Naive thymus-derived CD4-positive, alpha-beta T cell (primary cell): ENCODE results near the gene ZNF688. TPM values are rescaled to one million over a fixed set of nuclear protein-coding genes. Genes with fewer than 3 reads are reported as not detected.

Experiments
- ATAC-seq: fragments of 150-1000 bp; cut with Tn5 transposase; 2 replicates; pipeline ENCODE4 v1.10.0; 2021; ENCODE audit warnings: mild to moderate bottlenecking, moderate library complexity
- CTCF ChIA-PET: fragments of 350-600 bp; sonication (Branson Sonifier 250); formaldehyde crosslinking; loops from one replicate; lab custom pipeline; 2021; ENCODE audit warnings: antibody characterized with exemption; lab: Charles Lee
- POLR2A ChIA-PET: fragments of 350-600 bp; sonication (Branson Sonifier 250); formaldehyde crosslinking; loops from one replicate; lab custom pipeline; 2021; ENCODE audit warnings: antibody characterized with exemption, inconsistent platforms; lab: Charles Lee
- DNase-seq, 9 donors: peaks; one replicate each; pipeline versions ENCODE4 v3.0.0 to v3.0.0-alpha.2; 2020 to 2022; ENCODE audit warnings: mixed read lengths in 1 of 9
- H3K27ac ChIP-seq: one replicate; pipeline ENCODE4 v1.7.0; 2013; ENCODE audit warnings: mild to moderate bottlenecking, low read depth, low read length, moderate library complexity
- H3K27me3 ChIP-seq, 2 donors: one replicate each; pipeline ENCODE4 v1.7.0; 2013; ENCODE audit warnings: low read length in 2 of 2, mild to moderate bottlenecking in 2 of 2, moderate library complexity in 2 of 2; ENCODE audit not compliant: control insufficient read depth in 2 of 2, insufficient read depth in 2 of 2
- H3K36me3 ChIP-seq, 3 experiments: 1 replicate in 2 of 3; 2 replicates in 1 of 3; pipeline ENCODE4 v1.7.0; 2013; ENCODE audit warnings: low read length in 3 of 3, mild to moderate bottlenecking in 3 of 3, moderate library complexity in 1 of 3; ENCODE audit not compliant: insufficient read depth in 3 of 3, control insufficient read depth in 2 of 3
- H3K4me1 ChIP-seq, 2 donors: one replicate each; pipeline ENCODE4 v1.7.0; 2013; ENCODE audit warnings: low read length in 2 of 2, mild to moderate bottlenecking in 2 of 2, moderate library complexity in 1 of 2; ENCODE audit not compliant: control insufficient read depth in 2 of 2, insufficient read depth in 2 of 2
- H3K4me3 ChIP-seq: 2 replicates; pipeline ENCODE4 v1.7.0; 2013; ENCODE audit warnings: mild to moderate bottlenecking, low read length
- H3K9me3 ChIP-seq, 3 experiments: 1 replicate in 2 of 3; 2 replicates in 1 of 3; pipeline ENCODE4 v1.7.0; 2013; ENCODE audit warnings: low read length in 3 of 3; ENCODE audit not compliant: control insufficient read depth in 2 of 3
- H3K27ac Mint-ChIP-seq, 9 donors: one replicate each; pipeline ENCODE4 v1.8.0; 2020 to 2022; ENCODE audit warnings: mixed read lengths in 9 of 9, mild to moderate bottlenecking in 8 of 9, moderate library complexity in 5 of 9, inconsistent platforms in 2 of 9
- H3K27me3 Mint-ChIP-seq, 5 donors: one replicate each; pipeline ENCODE4 v1.8.0; 2021 to 2022; ENCODE audit warnings: mixed read lengths in 5 of 5, mild to moderate bottlenecking in 1 of 5
- H3K36me3 Mint-ChIP-seq, 5 donors: one replicate each; pipeline ENCODE4 v1.8.0; 2020 to 2022; ENCODE audit warnings: mixed read lengths in 5 of 5, mild to moderate bottlenecking in 3 of 5, inconsistent platforms in 1 of 5
- H3K4me1 Mint-ChIP-seq, 7 donors: one replicate each; pipeline ENCODE4 v1.8.0; 2020 to 2022; ENCODE audit warnings: mixed read lengths in 7 of 7, mild to moderate bottlenecking in 3 of 7, inconsistent platforms in 1 of 7
- H3K4me3 Mint-ChIP-seq, 10 donors: one replicate each; pipeline ENCODE4 v1.8.0; 2020 to 2022; ENCODE audit warnings: mild to moderate bottlenecking in 10 of 10, mixed read lengths in 10 of 10, moderate library complexity in 6 of 10, inconsistent platforms in 2 of 10
- H3K9me3 Mint-ChIP-seq, 11 donors: one replicate each; pipeline ENCODE4 v1.8.0; 2020 to 2022; ENCODE audit warnings: mixed read lengths in 11 of 11, mild to moderate bottlenecking in 4 of 11, inconsistent platforms in 1 of 11, moderate library complexity in 1 of 11
- intact Hi-C, 2 donors: fragments of 100-400 bp; cut with micrococcal nuclease; formaldehyde crosslinking; loops; one replicate each; pipeline ENCODE4 v1.15.1; 2023
- polyA plus RNA-seq, 2 donors: library from polyadenylated mRNA; unstranded; fragments of 300-500 nt; fragmentation: Illumina TruSeq; gene quantifications; one replicate each; pipeline ENCODE4 v1.2.3, GENCODE V29; 2021
- total RNA-seq, 6 experiments: library from RNA in 5 of 6; stranded (reverse) in 5 of 6; gene quantifications; 1 replicate in 5 of 6; 2 replicates in 1 of 6; pipeline ENCODE4 v1.2.3 and lab custom pipeline; 2021 to 2026

ZNF688 gene
- total and polyA plus RNA-seq, 7 experiments from 2014 or later = 8.8 to 33.2 (median 21.5) TPM

- peak within 1 kb of the TSS; percentile 83 to 92 (median 90) for H3K4me3 Mint-ChIP-seq
- no peaks in the 10 kb centered on the region for H3K27me3 Mint-ChIP-seq
- ChIA-PET POLR2A (interaction anchor here (0.6 to 9.3 kb wide), 29 partner anchors 9 to 493 kb away, joined by 3 to 159 read pairs (median 5); partner anchors contain the start of genes ALDOA, CORO1A, DCTPP1 and FBRS), CTCF (interaction anchor here (0.6 to 6.2 kb wide), 12 partner anchors 8 to 343 kb away, joined by 3 to 37 read pairs (median 4); partner anchors contain the start of genes DCTPP1, ZNF688, ZNF747 and ZNF785)
- peaks cover 0 to 2% (median 0%) of the 10 kb centered on the region in 11 donors for H3K9me3 Mint-ChIP-seq
- no peaks in the 10 kb centered on the region for H3K27me3 ChIP-seq
- peaks cover 12 to 15% of the 10 kb centered on the region in 2 donors for H3K4me1 ChIP-seq
- peak within 1 kb of the TSS; percentile 92 for H3K4me3 ChIP-seq
- H3K9me3 ChIP-seq = no peaks in the 10 kb centered on the region
- H3K36me3 Mint-ChIP-seq = peaks cover 0 to 16% (median 5%) of the 10 kb centered on the region in 5 donors
- ATAC-seq (peak; percentile 95), DNase-seq (peak; percentile 79 to 95 (median 91))
- H3K27ac Mint-ChIP-seq = peak within 1 kb of the TSS; percentile 87 to 94 (median 92)
- peaks cover 0 to 35% (median 8%) of the 10 kb centered on the region in 3 experiments for H3K36me3 ChIP-seq
- peaks cover 33 to 58% (median 43%) of the 10 kb centered on the region in 7 donors for H3K4me1 Mint-ChIP-seq
- peak within 1 kb of the TSS; percentile 99 for H3K27ac ChIP-seq
- intact Hi-C loops = loop anchor here (1.0 to 5.0 kb wide), 16 partner anchors 13 to 562 kb away; partner anchors contain the start of genes DCTPP1 (in 2 of the 2), ZNF785 (in 2 of the 2), FBRS (in 1 of the 2) and FBXL19 (in 1 of the 2)
Observed at GRCh38 chr16:30557957-30558788, 13.3 kb downstream of the ZNF688 start, which contains the start of gene ZNF764. Gene ZNF764 (minus strand): TSS chr16:30558374. CDS start chr16:30558182, 192 bp downstream.

GRCh38 chr16:30557707-30557956 is 13.9 kb downstream of the ZNF688 start:
- peak overlapping the region; percentile 92 for H3K4me3 ChIP-seq
- DNase-seq = peak in 1 of 9 donors; percentile 42
- H3K27ac Mint-ChIP-seq = peak overlapping the region; percentile 87 to 94 (median 92)
- peaks cover 36 to 64% (median 49%) of the 10 kb centered on the region in 7 donors for H3K4me1 Mint-ChIP-seq
- peaks cover 0 to 2% (median 0%) of the 10 kb centered on the region in 11 donors for H3K9me3 Mint-ChIP-seq
- H3K4me3 Mint-ChIP-seq = peak overlapping the region; percentile 83 to 92 (median 90)
- H3K27me3 ChIP-seq = no peaks in the 10 kb centered on the region
- H3K36me3 Mint-ChIP-seq = peaks cover 0 to 16% (median 5%) of the 10 kb centered on the region in 5 donors
- intact Hi-C loops = loop anchor here in 1 of 2 donors (5.0 kb wide), 2 partner anchors 180 to 365 kb away; partner anchors contain the start of gene FBXL19
- no peaks in the 10 kb centered on the region for H3K9me3 ChIP-seq
- POLR2A ChIA-PET = interaction anchor here (0.7 to 9.3 kb wide), 24 partner anchors 9 to 492 kb away, joined by 3 to 159 read pairs (median 5); partner anchors contain the start of genes ALDOA, CORO1A, DCTPP1 and FBRS
- peaks cover 0 to 36% (median 8%) of the 10 kb centered on the region in 3 experiments for H3K36me3 ChIP-seq
- no peak for ATAC-seq
- peak overlapping the region; percentile 99 for H3K27ac ChIP-seq
- CTCF ChIA-PET = interaction anchor here (0.6 to 6.2 kb wide), 8 partner anchors 9 to 135 kb away, joined by 3 to 37 read pairs (median 6); partner anchors contain the start of genes DCTPP1, ZNF688 and ZNF747
- peaks cover 18 to 20% of the 10 kb centered on the region in 2 donors for H3K4me1 ChIP-seq
- H3K27me3 Mint-ChIP-seq = no peaks in the 10 kb centered on the region

DNA sequence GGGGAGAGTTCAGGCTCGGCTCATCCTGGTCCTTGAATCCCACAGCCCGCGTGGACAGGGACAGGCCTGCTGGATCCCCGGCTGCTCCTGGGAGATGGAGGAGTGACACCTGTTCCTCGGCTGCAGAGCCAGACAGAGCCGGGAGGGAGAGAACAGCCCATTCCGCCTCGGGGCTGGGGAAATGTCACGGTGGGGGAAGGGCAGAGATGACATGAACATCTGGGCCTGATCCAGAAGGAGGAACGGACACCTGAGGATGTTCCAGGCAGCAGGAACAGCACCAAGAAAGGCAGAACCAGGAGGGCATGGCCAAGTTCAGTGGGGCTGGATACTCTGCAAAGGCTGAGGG is 15.4 kb downstream of the ZNF688 start:
- Histone ChIP-seq H3K4me1 (peaks cover 26 to 34% of the 10 kb centered on the region in 2 donors), H3K27me3 (no peaks in the 10 kb centered on the region), H3K27ac (no peak overlapping the region), H3K36me3 (peaks cover 0 to 36% (median 8%) of the 10 kb centered on the region in 3 experiments), H3K4me3 (no peak overlapping the region), H3K9me3 (no peaks in the 10 kb centered on the region)
- Mint-ChIP-seq H3K4me1 (peaks cover 45 to 72% (median 57%) of the 10 kb centered on the region in 7 donors), H3K9me3 (peaks cover 0 to 2% (median 0%) of the 10 kb centered on the region in 11 donors), H3K27me3 (no peaks in the 10 kb centered on the region), H3K36me3 (peaks cover 0 to 20% (median 5%) of the 10 kb centered on the region in 5 donors), H3K4me3 (peak overlapping the region; percentile 43 to 92 (median 89)), H3K27ac (peak overlapping the region; percentile 65 to 94 (median 91))
- CTCF ChIA-PET = interaction anchor here (1.0 to 6.2 kb wide), 2 partner anchors 21 to 138 kb away, joined by 3 to 37 read pairs; partner anchors contain the start of gene ZNF747
- DNase-seq (no peak), ATAC-seq (no peak)
- POLR2A ChIA-PET = interaction anchor here (1.1 to 9.3 kb wide), 5 partner anchors 15 to 148 kb away, joined by 3 to 159 read pairs (median 20); partner anchors contain the start of genes ZNF688, ZNF747 and ZNF785
- intact Hi-C loops = loop anchor here in 1 of 2 donors (5.0 kb wide), 2 partner anchors 179 to 366 kb away; partner anchors contain the start of gene FBXL19

GRCh38 chr16:30555315-30556124 is 16.0 kb downstream of the ZNF688 start:
- Histone ChIP-seq H3K4me3 (no peak overlapping the region), H3K9me3 (no peaks in the 10 kb centered on the region), H3K27ac (no peak overlapping the region), H3K27me3 (no peaks in the 10 kb centered on the region), H3K36me3 (peaks cover 0 to 36% (median 8%) of the 10 kb centered on the region in 3 experiments), H3K4me1 (peaks cover 28 to 37% of the 10 kb centered on the region in 2 donors)
- Mint-ChIP-seq H3K9me3 (peaks cover 0 to 2% (median 0%) of the 10 kb centered on the region in 11 donors), H3K27ac (peak overlapping the region in 5 of 9 donors; percentile 65 to 94 (median 93)), H3K36me3 (peaks cover 0 to 20% (median 5%) of the 10 kb centered on the region in 5 donors), H3K4me3 (peak overlapping the region in 9 of 10 donors; percentile 43 to 92 (median 83)), H3K27me3 (no peaks in the 10 kb centered on the region), H3K4me1 (peaks cover 46 to 72% (median 58%) of the 10 kb centered on the region in 7 donors)
- CTCF ChIA-PET = interaction anchor here (1.0 to 6.2 kb wide), 2 partner anchors 20 to 138 kb away, joined by 3 to 37 read pairs; partner anchors contain the start of gene ZNF747
- intact Hi-C loops = loop anchor here in 1 of 2 donors (5.0 kb wide), 2 partner anchors 178 to 367 kb away; partner anchors contain the start of gene FBXL19
- POLR2A ChIA-PET = interaction anchor here (1.2 to 9.3 kb wide), 5 partner anchors 16 to 126 kb away, joined by 3 to 159 read pairs (median 5); partner anchors contain the start of genes DCTPP1, ZNF688 and ZNF747
- ATAC-seq = no peak
- no peak for DNase-seq

DNA sequence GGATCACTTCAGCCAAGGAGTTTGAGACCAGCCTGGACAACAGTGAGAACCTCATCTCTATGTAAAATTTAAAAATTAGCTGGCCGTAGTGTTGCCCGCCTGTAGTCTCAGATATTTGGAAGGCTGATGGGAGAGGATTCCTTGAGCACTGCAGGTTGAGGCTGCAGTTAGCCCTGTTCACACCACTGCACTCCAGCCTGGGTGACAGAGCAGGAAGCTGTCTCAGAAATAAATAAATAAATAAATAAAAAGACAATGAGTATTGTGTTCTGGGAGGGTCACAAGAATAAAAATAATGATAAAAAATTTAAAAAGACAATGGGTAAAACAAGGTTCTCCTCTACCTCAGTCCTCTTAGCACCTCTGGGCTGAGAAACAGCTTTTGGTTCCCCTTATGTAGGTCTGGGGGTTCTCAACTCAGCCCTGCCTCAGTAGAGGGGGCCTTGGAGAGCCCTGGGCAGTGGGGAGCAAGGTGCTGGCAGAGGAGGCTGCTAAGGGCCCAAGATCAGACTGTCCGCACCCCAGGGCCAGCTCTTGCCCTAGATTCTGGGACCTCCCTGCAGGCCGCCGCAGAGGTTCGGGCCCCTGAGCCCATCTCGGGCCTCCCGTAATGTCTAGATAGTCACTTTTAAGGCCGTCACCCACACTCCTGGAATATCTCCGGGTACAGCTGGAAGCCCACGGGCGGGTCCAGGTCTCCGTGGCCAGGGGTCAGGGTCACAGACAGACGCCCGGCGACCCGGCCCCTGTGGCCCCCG is 16.8 kb downstream of the ZNF688 start:
- Histone ChIP-seq H3K36me3 (peaks cover 0 to 36% (median 8%) of the 10 kb centered on the region in 3 experiments), H3K27me3 (no peaks in the 10 kb centered on the region), H3K4me3 (no peak overlapping the region), H3K4me1 (peaks cover 28 to 37% of the 10 kb centered on the region in 2 donors), H3K27ac (no peak overlapping the region), H3K9me3 (no peaks in the 10 kb centered on the region)
- H3K27ac Mint-ChIP-seq = peak overlapping the region in 4 of 9 donors; percentile 65 to 98 (median 94)
- ChIA-PET POLR2A (interaction anchor here (1.2 to 9.3 kb wide), 4 partner anchors 19 to 125 kb away, joined by 3 to 159 read pairs (median 4); partner anchors contain the start of genes DCTPP1 and ZNF747), CTCF (interaction anchor here (6.2 kb wide), 1 partner anchor 20 kb away, joined by 37 read pairs; the partner anchor contains the start of gene ZNF747)
- peak overlapping the region in 3 of 10 donors; percentile 10 to 92 (median 87) for H3K4me3 Mint-ChIP-seq
- no peak for DNase-seq
- H3K27me3 Mint-ChIP-seq = no peaks in the 10 kb centered on the region
- H3K4me1 Mint-ChIP-seq = peaks cover 46 to 71% (median 58%) of the 10 kb centered on the region in 7 donors
- intact Hi-C loops = loop anchor here in 1 of 2 donors (5.0 kb wide), 2 partner anchors 177 to 368 kb away; partner anchors contain the start of gene FBXL19
- H3K9me3 Mint-ChIP-seq = peaks cover 0 to 2% (median 0%) of the 10 kb centered on the region in 11 donors
- H3K36me3 Mint-ChIP-seq = peaks cover 0 to 20% (median 5%) of the 10 kb centered on the region in 5 donors
- no peak for ATAC-seq
